Esophagus muscularis mucosa (tissue), 3 donors: Measurements from ENCODE around the gene MRM2.

Experiments used
- CTCF ChIP-seq, 3 experiments: fragments of 200-600 bp in 2 of 3; fragments of 450-650 bp in 1 of 3; sonication (generic) in 2 of 3; IDR thresholded peaks; one replicate each; pipeline ENCODE4 v1.5.1; 2017 to 2019; ENCODE audit warnings: antibody characterized with exemption in 3 of 3, mild to moderate bottlenecking in 2 of 3, moderate library complexity in 1 of 3
- POLR2AphosphoS5 ChIP-seq, 2 donors: sonication (generic); formaldehyde crosslinking; IDR thresholded peaks; one replicate each; pipeline ENCODE4 v1.6.1; 2017; ENCODE audit warnings: antibody characterized with exemption in 2 of 2

GRCh38 chr7:2217716-2218443, 24.1 kb downstream of the MRM2 start:
- TF ChIP-seq POLR2AphosphoS5 (IDR thresholded peaks at IDR 0.05) = no peak
- no peak for TF ChIP-seq CTCF (IDR thresholded peaks at IDR 0.05)
